ENCODE data around the gene PDCL3. TPM values are rescaled to one million over a fixed set of nuclear protein-coding genes. Genes with fewer than 3 reads are reported as not detected.

Gene PDCL3
- total RNA-seq, 3 donors from 2014 or later (not counting 1 experiment from before 2014, with no cell fraction given) = 22.3 to 27.3 (median 24.8) TPM

DNA sequence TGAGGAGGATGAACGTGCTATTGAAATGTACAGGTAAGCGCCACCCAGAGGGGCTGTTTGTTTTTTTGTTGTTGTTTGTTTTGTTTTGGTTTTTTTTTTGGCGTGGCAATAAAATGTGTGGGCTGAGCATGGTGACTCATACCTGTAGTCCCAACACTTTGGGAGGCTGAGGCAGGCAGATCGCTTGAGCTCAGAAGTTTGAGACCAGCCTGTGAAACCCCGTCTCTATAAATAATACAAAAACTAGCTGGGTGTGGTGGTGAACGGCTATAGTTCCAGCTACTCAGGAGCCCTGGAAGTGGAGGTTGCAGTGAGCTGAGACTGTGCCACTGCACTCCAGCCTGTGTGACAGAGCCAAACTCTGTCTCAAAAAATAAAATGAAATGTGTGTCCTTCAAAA, 6.2 kb downstream of the PDCL3 start:
- no peak overlapping the region for H3K27ac Mint-ChIP-seq
- H3K4me3 Mint-ChIP-seq = no peak overlapping the region
- Histone ChIP-seq H3K4me1 (ENCODE audit: control insufficient read depth, insufficient read depth, low read length) (peaks cover 1% of the 10 kb centered on the region), H3K36me3 (ENCODE audit: control insufficient read depth, insufficient read depth, low read length) (peaks cover 28% of the 10 kb centered on the region), H3K27me3 (ENCODE audit: control insufficient read depth, insufficient read depth, low read length) (no peaks in the 10 kb centered on the region), H3K9me3 (ENCODE audit: control insufficient read depth, insufficient read depth, low read length) (no peaks in the 10 kb centered on the region), H3K4me3 (ENCODE audit: low read length) (no peak overlapping the region), H3K27ac (ENCODE audit: low read length) (no peak overlapping the region)
- no peak for ATAC-seq
- H3K27me3 Mint-ChIP-seq (ENCODE audit: low read depth in 2 of 2) = no peaks in the 10 kb centered on the region
- no peak for DNase-seq
- H3K4me1 Mint-ChIP-seq = peaks cover 0 to 16% of the 10 kb centered on the region in 2 donors
- no peak for TF ChIP-seq CTCF (IDR thresholded peaks at IDR 0.05)
- no peaks in the 10 kb centered on the region for H3K9me3 Mint-ChIP-seq
- WGBS (ENCODE audit: insufficient coverage) = 81% methylated on average over 5 of the region's 6 CpGs
- intact Hi-C loops (cut with micrococcal nuclease) = no loop called here
- peaks cover 28% of the 10 kb centered on the region for H3K36me3 Mint-ChIP-seq

- Histone ChIP-seq H3K36me3 (ENCODE audit: control insufficient read depth, insufficient read depth, low read length) (peaks cover 34% of the 10 kb centered on the region), H3K9me3 (ENCODE audit: control insufficient read depth, insufficient read depth, low read length) (no peaks in the 10 kb centered on the region), H3K27ac (ENCODE audit: low read length) (no peak overlapping the region), H3K4me1 (ENCODE audit: control insufficient read depth, insufficient read depth, low read length) (no peaks in the 10 kb centered on the region), H3K27me3 (ENCODE audit: control insufficient read depth, insufficient read depth, low read length) (no peaks in the 10 kb centered on the region), H3K4me3 (ENCODE audit: low read length) (no peak overlapping the region)
- DNase-seq = no peak
- Mint-ChIP-seq H3K9me3 (no peaks in the 10 kb centered on the region), H3K4me1 (peaks cover 0 to 10% of the 10 kb centered on the region in 2 donors), H3K4me3 (no peak overlapping the region), H3K27me3 (ENCODE audit: low read depth in 2 of 2) (no peaks in the 10 kb centered on the region), H3K36me3 (peaks cover 34% of the 10 kb centered on the region), H3K27ac (no peak overlapping the region)
- peak in 1 of 3 donors; percentile 37 for ATAC-seq
- intact Hi-C loops (cut with micrococcal nuclease) = no loop called here
- WGBS (ENCODE audit: insufficient coverage) = 89% methylated on average over 8 of the region's 9 CpGs
- TF ChIP-seq CTCF (IDR thresholded peaks at IDR 0.05) = no peak
Observed at GRCh38 chr2:100571668-100572067, 8.9 kb downstream of the PDCL3 start.

DNA sequence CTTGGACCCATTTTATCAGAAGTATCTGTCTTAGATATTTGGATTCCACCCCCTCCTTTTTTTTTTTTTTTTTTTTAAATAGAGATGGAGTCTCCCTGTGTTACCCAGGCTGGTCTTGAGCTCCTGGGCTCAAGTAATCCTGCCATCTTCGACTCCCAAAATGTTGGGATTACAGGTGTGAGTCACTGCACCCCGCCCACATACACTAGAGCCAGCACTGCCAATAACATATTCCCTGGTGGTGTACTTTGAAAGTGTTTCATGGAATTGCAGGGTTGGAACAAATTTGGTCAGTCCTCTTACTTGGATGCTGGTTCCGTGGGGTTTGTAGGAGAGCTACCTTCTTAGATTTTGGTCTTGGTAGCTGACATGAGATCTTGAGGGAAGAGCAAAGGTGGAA, 15.0 kb downstream of the PDCL3 start:
- no peak for DNase-seq
- WGBS (ENCODE audit: insufficient coverage) = 91% methylated on average over 1 of the region's 3 CpGs
- Mint-ChIP-seq H3K4me1 (peaks cover 13 to 20% of the 10 kb centered on the region in 2 donors), H3K27ac (peak overlapping the region in 1 of 2 donors; percentile 16), H3K36me3 (peaks cover 7% of the 10 kb centered on the region), H3K27me3 (ENCODE audit: low read depth in 2 of 2) (no peaks in the 10 kb centered on the region), H3K4me3 (no peak overlapping the region), H3K9me3 (no peaks in the 10 kb centered on the region)
- Histone ChIP-seq H3K36me3 (ENCODE audit: control insufficient read depth, insufficient read depth, low read length) (peaks cover 12% of the 10 kb centered on the region), H3K9me3 (ENCODE audit: control insufficient read depth, insufficient read depth, low read length) (no peaks in the 10 kb centered on the region), H3K27ac (ENCODE audit: low read length) (no peak overlapping the region), H3K4me3 (ENCODE audit: low read length) (no peak overlapping the region), H3K27me3 (ENCODE audit: control insufficient read depth, insufficient read depth, low read length) (no peaks in the 10 kb centered on the region), H3K4me1 (ENCODE audit: control insufficient read depth, insufficient read depth, low read length) (peaks cover 29% of the 10 kb centered on the region)
- intact Hi-C loops (cut with micrococcal nuclease) = no loop called here
- no peak for ATAC-seq
- TF ChIP-seq CTCF (IDR thresholded peaks at IDR 0.05) = no peak
